Endothelial cell of umbilical vein (primary cell): ENCODE data around the gene ATG5. TPM values are rescaled to one million over a fixed set of nuclear protein-coding genes. Genes with fewer than 3 reads are reported as not detected.

Source experiments
- BruUV-seq: library from RNA; stranded (reverse); fragments of 400-500 nt; replicated peaks from 2 replicates; lab custom pipeline; 2021; lab: Mats Ljungman, UMichigan
- CTCF ChIA-PET: fragments of 300-600, 350-600 bp; sonication (Branson Sonifier 250); formaldehyde crosslinking; loops from one replicate; lab custom pipeline; 2021; ENCODE audit warnings: antibody characterized with exemption, inconsistent platforms; lab: Charles Lee
- POLR2A ChIA-PET: fragments of 300-600, 350-600 bp; sonication (Branson Sonifier 250); formaldehyde crosslinking; loops from one replicate; lab custom pipeline; 2021; ENCODE audit warnings: antibody characterized with exemption, inconsistent platforms; lab: Charles Lee
- DNase-seq: peaks from one replicate; pipeline ENCODE4 v3.0.0-alpha.2; 2011; ENCODE audit warnings: low read depth, low spot score
- FAIRE-seq: peaks from 2 replicates; lab custom pipeline; 2011; peaks lifted over from hg19 to GRCh38; lab: Jason Lieb, UNC
- H2AFZ ChIP-seq: 2 replicates; pipeline ENCODE4 v1.6.0; 2012; ENCODE audit warnings: low read depth, low read length, control low read depth, inconsistent platforms
- H3K27ac ChIP-seq: 2 replicates; pipeline ENCODE4 v1.5.1; 2011; ENCODE audit warnings: low read depth, mild to moderate bottlenecking, control low read depth, low read length, moderate library complexity; ENCODE audit not compliant: insufficient read depth
- H3K27me3 ChIP-seq, 2 experiments: 2 replicates each; pipeline versions ENCODE4 v1.6.0 to v1.6.1; 2011; ENCODE audit warnings: low read length in 2 of 2, mixed read lengths in 1 of 2; ENCODE audit not compliant: control insufficient read depth in 2 of 2, insufficient read depth in 2 of 2
- H3K36me3 ChIP-seq, 2 experiments: 2 replicates in 1 of 2; 3 replicates in 1 of 2; pipeline ENCODE4 v1.5.1; 2011; ENCODE audit warnings: low read length in 2 of 2, mild to moderate bottlenecking in 1 of 2, moderate library complexity in 1 of 2; ENCODE audit not compliant: control insufficient read depth in 2 of 2, insufficient read depth in 2 of 2; ENCODE audit errors: extremely low read depth in 1 of 2
- H3K4me1 ChIP-seq: 3 replicates; pipeline ENCODE4 v1.5.1; 2011; ENCODE audit warnings: mild to moderate bottlenecking, low read length; ENCODE audit not compliant: control insufficient read depth, insufficient read depth; ENCODE audit errors: extremely low read depth
- H3K4me2 ChIP-seq: 2 replicates; pipeline ENCODE4 v1.6.1; 2011; ENCODE audit warnings: low read length, control low read depth, mixed read lengths; ENCODE audit not compliant: insufficient read depth
- H3K4me3 ChIP-seq, 3 experiments: fragments of 200-600 bp in 1 of 3; sonication (generic), shearing (Covaris generic) in 1 of 3; replicated peaks in 1 of 3; 2 replicates each; pipeline ENCODE4 v1.5.1; 2011 to 2016; ENCODE audit warnings: control low read depth in 3 of 3, low read length in 3 of 3, mild to moderate bottlenecking in 2 of 3, inconsistent platforms in 1 of 3, low read depth in 1 of 3, moderate library complexity in 1 of 3; ENCODE audit not compliant: insufficient read depth in 1 of 3
- H3K79me2 ChIP-seq: 2 replicates; pipeline ENCODE4 v1.6.0; 2012; ENCODE audit warnings: low read length, inconsistent platforms; ENCODE audit not compliant: control insufficient read depth, insufficient read depth
- H3K9ac ChIP-seq: replicated peaks from 2 replicates; pipeline ENCODE3; 2011; ENCODE audit warnings: low read length, control low read depth; ENCODE audit not compliant: insufficient read depth; ENCODE audit errors: extremely low read depth
- H3K9me1 ChIP-seq: replicated peaks from 3 replicates; pipeline ENCODE4 v1.6.0; 2011; ENCODE audit warnings: mild to moderate bottlenecking, low read length; ENCODE audit not compliant: control insufficient read depth, insufficient read depth; ENCODE audit errors: extremely low read depth
- H3K9me3 ChIP-seq: replicated peaks from 2 replicates; pipeline ENCODE4 v1.5.1; 2012; ENCODE audit warnings: low read length, inconsistent platforms; ENCODE audit not compliant: control insufficient read depth, insufficient read depth
- H4K20me1 ChIP-seq: replicated peaks from 2 replicates; pipeline ENCODE3; 2011; ENCODE audit warnings: mild to moderate bottlenecking, low read length; ENCODE audit not compliant: control insufficient read depth, insufficient read depth; ENCODE audit errors: extremely low read depth
- CTCF ChIP-seq, 2 donors: IDR thresholded peaks; 1 replicate in 1 of 2; 2 replicates in 1 of 2; pipeline ENCODE4 v1.5.1; 2011; ENCODE audit warnings: low read length in 2 of 2, mild to moderate bottlenecking in 2 of 2, moderate library complexity in 2 of 2, control low read depth in 1 of 2, inconsistent platforms in 1 of 2, low read depth in 1 of 2; ENCODE audit not compliant: insufficient read depth in 1 of 2; ENCODE audit errors: extremely low read depth in 1 of 2
- EZH2 ChIP-seq: IDR thresholded peaks from 2 replicates; pipeline ENCODE4 v1.6.1; 2012; ENCODE audit warnings: borderline replicate concordance, low read depth, mild to moderate bottlenecking, moderate library complexity, low read length, inconsistent platforms; ENCODE audit not compliant: severe bottlenecking
- FOS ChIP-seq: IDR thresholded peaks from 2 replicates; pipeline ENCODE4 v1.6.1; 2011; ENCODE audit warnings: mild to moderate bottlenecking, low read length, moderate library complexity, borderline replicate concordance; ENCODE audit not compliant: insufficient read depth
- GATA2 ChIP-seq: IDR thresholded peaks from 2 replicates; pipeline ENCODE4 v1.7.0; 2011; ENCODE audit warnings: low read depth, mild to moderate bottlenecking, moderate library complexity, mixed read lengths, low read length; ENCODE audit not compliant: insufficient read length, insufficient read depth
- JUN ChIP-seq: IDR thresholded peaks from 2 replicates; pipeline ENCODE4 v1.6.1; 2011; ENCODE audit warnings: borderline replicate concordance, low read depth; ENCODE audit not compliant: insufficient read length, insufficient read depth
- MYC ChIP-seq: IDR thresholded peaks from one replicate; pipeline ENCODE4 v1.6.1; 2011; ENCODE audit warnings: mild to moderate bottlenecking, low read depth, low read length
- POLR2A ChIP-seq: IDR thresholded peaks from 2 replicates; pipeline ENCODE4 v1.6.1; 2012; ENCODE audit warnings: low read depth, mild to moderate bottlenecking, control low read depth, low read length
- POLR2AphosphoS5 ChIP-seq: IDR thresholded peaks from 2 replicates; pipeline ENCODE4 v1.6.1; 2012; ENCODE audit warnings: low read depth, mild to moderate bottlenecking, control low read depth, low read length, moderate library complexity; ENCODE audit not compliant: insufficient read depth
- dilution Hi-C: fragments of 300-500 bp; cut with MboI; formaldehyde crosslinking; loops from one replicate; pipeline ENCODE4 v1.15.0; 2019; ENCODE audit warnings: low sequenced_read_pairs; ENCODE audit not compliant: extremely low pct_ligation_motif_present
- intact Hi-C: fragments of 100-400 bp; cut with micrococcal nuclease; formaldehyde crosslinking; loops from one replicate; pipeline ENCODE4 v1.10.0; 2022
- polyA plus RNA-seq, 4 experiments: library from polyadenylated mRNA; depleted of rRNA in 3 of 4; stranded (reverse) in 3 of 4; unstranded in 1 of 4; fragments of >200 nt; gene quantifications; 2 replicates each; pipeline versions ENCODE4 v1.2.1 to v1.2.3, GENCODE V29; 2011 to 2012; ENCODE audit warnings: missing spikeins in 1 of 4
- total RNA-seq: library from RNA; stranded (reverse); gene quantifications from 2 replicates; pipeline ENCODE4 v1.2.3, GENCODE V29; 2021
- TF ChIP-seq, protein P1 (sequence below): IDR thresholded peaks from 2 replicates; pipeline ENCODE4 v1.6.1; 2011; ENCODE audit not compliant: insufficient read depth, insufficient read length

The ATG5 gene
- total and polyA plus RNA-seq, 2 donors (not counting 3 experiments of a cell fraction or from before 2014, with no cell fraction given): 14.1 to 32.8 TPM

DNA sequence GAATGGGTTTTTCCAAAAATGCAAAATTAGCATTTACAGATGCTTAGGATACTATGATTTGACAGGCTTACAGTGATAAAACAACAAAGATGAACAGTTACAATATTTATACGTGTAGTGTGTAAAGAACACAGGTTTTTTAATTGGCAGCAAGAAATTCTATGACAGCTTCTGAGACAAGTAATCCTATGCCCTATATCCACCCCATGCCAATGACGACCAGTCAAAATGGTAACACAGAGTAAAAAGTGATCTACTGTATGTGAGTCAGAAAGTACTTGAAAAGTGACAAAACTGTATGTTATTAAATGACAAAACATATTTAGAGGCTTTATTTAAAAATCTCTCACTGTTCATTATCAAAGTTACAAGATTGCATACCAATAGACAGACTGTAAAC is 139.9 kb downstream of the ATG5 start:
- H3K27ac ChIP-seq: no peak overlapping the region
- no peaks in the 10 kb centered on the region for H3K79me2 ChIP-seq
- BruUV-seq: no TSS peak
- ChIA-PET POLR2A (no interaction called here), CTCF (no interaction called here)
- H3K4me3 ChIP-seq: no peak overlapping the region
- TF ChIP-seq EZH2 (no peak), MYC (no peak), POLR2A (no peak), CTCF (IDR thresholded peaks at IDR 0.05; ENCODE audit: extremely low read depth in 1 of 2, insufficient read depth in 1 of 2, low read depth in 1 of 2, low read length in 2 of 2) (no peak), FOS (no peak), POLR2AphosphoS5 (no peak), JUN (no peak), GATA2 (no peak)
- TF ChIP-seq, protein P1, sequence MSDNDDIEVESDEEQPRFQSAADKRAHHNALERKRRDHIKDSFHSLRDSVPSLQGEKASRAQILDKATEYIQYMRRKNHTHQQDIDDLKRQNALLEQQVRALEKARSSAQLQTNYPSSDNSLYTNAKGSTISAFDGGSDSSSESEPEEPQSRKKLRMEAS: no peak
- H3K9me1 ChIP-seq: peaks cover 2% of the 10 kb centered on the region
- no peak overlapping the region for H2AFZ ChIP-seq
- FAIRE-seq (no peak), DNase-seq (no peak)
- no peaks in the 10 kb centered on the region for H3K4me1 ChIP-seq
- no peaks in the 10 kb centered on the region for H3K27me3 ChIP-seq
- no peaks in the 10 kb centered on the region for H3K9me3 ChIP-seq
- dilution Hi-C loops: no loop called here
- no peaks in the 10 kb centered on the region for H4K20me1 ChIP-seq
- H3K9ac ChIP-seq: no peak overlapping the region
- H3K36me3 ChIP-seq: peaks cover 2 to 3% of the 10 kb centered on the region in 2 experiments
- H3K4me2 ChIP-seq: no peak overlapping the region
- intact Hi-C loops: no loop called here
